Stimulated activated CD8-positive, alpha-beta memory T cell treated with anti-CD3 and anti-CD28 coated beads, Interleukin-12 subunit alpha, Interleukin-12 subunit beta, amount 100 ng/mL, for 24 hours (primary cell): ENCODE results near the gene UBAC2.

Source experiments
- DNase-seq: peaks from one replicate; pipeline ENCODE4 v3.0.0-alpha.2; 2020; ENCODE audit errors: extremely low read depth

Gene UBAC2

DNA sequence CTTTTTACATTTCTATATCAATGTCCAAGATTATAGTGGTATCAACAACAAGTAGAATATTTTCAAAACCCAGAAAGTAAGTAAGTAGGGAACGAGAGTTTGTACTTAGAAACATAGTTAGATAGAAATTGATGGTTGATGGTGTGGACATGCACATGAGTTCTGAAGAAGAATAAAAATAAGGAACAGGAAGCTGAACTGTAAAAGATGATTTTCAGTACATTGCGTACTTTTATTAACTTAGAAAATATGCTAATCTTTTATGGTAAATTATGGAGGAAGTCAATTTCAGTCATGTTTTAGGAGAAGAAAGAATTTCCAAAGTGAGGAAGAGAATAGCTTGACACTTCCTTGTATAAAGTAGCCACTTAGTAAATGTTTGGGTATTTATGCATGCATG lies 69.9 kb downstream of the UBAC2 start:
- DNase-seq: no peak

DNA sequence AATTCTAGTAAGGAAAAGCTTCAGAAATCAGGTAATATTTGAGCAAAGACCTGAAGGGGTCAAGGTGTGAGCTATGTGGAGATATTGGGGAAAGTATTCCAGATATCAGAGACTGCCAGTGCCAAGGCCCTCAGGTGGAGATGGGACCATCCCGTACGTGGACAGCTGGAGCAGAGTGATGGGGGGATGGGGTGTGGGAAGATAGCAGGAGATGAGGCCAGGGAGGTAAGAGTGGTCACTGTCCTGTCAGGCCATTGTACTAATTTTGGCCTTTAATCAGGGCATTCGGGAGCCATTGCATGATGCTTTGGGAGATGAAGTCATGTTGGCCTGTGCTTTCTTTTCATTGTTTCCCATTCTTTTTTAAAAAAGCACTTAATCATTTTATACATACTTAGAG lies 70.6 kb downstream of the UBAC2 start:
- DNase-seq: no peak

DNA sequence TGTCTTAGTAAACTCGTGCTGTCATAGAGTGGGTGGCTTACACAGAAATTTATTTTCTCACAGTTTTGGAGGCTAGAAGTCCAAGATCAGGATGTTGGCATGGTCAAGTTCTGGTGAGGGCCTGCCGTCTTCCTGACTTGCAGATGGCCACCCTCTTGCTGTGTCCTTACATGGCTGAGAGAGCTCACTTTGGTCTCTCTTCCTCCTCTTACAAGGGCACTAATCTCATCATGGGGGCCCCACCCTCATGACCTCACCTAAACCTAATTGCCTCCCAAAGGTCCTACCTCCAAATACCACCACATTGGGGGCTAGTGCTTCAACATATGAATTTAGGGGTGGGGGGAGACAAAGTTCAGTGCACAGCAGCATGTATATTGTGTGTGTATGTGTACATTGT lies 71.8 kb downstream of the UBAC2 start:
- DNase-seq: no peak

DNA sequence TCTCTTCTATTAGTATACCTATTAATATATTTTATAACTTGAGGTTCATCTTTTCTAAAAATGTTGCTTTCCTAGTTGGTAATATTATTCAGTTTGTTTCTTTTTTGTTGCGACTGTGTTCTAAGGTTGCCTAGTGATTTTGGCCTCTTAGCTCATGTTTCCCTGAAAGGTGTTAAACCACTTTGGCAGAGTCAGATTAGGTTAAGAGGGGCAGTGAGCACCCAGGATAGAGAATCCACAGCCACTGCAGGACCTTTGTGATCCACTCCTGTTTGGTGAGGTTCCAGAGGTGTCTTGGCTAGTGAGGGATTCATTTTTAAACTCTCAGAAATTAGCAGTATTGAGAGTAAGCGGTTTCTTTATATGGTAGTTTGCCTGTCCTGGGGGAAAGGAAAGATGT lies 72.5 kb downstream of the UBAC2 start:
- no peak for DNase-seq

DNA sequence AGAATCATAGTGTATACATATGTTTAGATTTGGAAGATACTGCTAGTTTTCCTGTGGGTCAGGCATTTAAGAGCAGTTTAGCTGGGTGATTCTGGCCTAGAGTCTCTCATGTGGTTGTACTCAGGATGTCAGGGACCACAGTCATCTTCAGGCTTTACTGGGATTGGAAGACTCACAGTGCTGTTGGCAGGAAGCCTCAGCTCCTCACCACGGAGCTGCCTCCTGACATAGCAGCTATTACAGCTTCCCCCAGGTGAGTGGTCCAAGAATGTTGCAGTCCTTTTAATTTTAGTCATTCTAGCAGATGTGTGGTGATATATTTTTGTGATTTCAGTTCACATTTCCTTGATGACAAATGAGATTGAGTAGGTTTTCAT lies 74.4 kb downstream of the UBAC2 start:
- no peak for DNase-seq

DNA sequence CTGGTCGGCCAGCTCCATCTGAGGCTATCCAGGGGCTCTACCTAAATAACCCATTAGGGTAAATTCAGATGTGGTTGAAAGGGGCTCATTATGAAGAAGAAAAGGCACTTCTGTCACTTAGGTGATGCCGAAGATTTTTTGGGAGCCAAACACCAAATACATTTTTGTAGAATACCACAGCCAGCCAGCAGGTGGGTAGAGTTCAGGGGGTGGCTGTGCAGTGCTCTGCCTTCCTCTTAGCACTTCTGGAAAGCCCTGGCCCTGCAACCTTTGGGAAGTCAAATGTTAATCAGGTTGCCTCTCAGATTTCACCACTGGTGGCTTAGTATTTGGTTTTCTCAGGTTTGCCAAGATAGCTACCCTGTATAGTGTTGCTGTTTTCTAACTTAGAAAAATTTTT lies 76.1 kb downstream of the UBAC2 start:
- no peak for DNase-seq

DNA sequence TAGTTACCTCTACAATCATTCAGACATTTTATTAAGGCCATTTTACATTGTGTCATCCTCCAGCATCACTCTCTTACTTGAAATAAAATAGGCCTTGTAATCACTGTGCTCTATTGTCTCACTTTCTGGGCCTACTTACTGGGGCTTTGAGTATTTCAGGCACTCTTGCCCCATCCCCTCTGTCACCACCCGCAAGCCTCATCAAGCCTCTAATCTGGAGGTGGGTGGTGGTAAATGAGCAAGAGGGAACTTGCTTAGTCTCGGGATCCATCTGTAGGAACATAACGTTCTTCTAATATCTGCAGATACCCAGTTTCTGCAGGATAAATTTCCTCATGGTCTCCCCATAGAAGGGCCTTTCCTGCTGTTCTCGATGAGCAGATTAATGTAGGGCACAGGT lies 77.0 kb downstream of the UBAC2 start:
- DNase-seq: no peak

DNA sequence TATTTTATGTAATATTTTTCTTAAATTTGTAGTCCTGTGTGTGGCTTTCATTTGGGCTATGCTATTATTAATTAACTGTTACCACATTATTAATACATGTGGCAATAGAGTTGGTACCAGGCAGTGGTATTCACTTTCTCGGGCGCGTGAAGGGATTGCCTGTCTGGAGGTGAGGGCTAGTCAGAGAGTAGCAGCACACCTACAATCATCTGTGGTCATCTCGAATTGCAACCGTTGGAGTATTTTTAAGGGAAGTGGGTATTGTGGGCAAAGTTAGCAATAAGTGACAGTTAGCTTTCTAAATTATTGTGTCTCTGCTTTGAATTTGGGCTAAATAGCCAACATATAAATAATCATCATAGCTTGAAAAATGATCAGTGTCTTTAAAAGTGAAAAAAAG lies 77.5 kb downstream of the UBAC2 start:
- no peak for DNase-seq

DNA sequence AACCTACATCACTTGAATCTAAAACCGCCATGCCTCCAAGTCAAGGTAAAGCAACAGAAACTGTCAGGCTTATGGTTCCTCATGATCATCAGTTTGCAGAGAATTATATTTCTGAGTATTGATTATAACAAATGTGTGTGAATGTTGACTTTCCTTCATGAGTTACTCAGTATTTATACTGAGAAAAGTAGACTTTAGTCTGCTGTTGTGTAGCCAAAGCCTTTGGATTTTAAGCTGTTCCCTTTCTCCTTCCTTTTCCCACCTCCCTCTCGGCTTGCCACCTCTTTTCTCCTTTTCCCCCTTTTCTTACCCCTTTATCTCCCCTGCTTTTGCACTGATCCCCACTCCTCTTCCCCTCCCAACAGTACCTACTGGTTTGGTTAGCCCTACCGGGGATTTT lies 78.2 kb downstream of the UBAC2 start:
- no peak for DNase-seq

DNA sequence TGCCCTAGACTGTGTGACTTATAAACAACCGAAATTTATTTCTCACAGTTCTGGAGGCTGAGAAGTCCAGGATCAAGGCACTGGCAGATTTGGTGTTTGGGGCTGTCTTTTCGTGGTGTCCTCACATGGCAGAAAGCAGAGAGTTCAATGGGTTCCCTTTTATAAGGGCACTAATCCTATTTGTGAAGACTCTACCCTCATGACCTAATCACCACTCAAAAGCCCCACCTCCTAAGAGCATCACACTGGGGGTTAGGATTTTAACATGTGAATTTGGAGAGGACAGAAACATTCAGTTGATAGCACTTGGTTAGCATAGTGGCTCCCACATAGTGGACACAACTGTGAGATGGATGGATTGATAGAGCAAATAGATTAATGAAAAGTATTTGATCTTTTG lies 79.0 kb downstream of the UBAC2 start:
- no peak for DNase-seq

DNA sequence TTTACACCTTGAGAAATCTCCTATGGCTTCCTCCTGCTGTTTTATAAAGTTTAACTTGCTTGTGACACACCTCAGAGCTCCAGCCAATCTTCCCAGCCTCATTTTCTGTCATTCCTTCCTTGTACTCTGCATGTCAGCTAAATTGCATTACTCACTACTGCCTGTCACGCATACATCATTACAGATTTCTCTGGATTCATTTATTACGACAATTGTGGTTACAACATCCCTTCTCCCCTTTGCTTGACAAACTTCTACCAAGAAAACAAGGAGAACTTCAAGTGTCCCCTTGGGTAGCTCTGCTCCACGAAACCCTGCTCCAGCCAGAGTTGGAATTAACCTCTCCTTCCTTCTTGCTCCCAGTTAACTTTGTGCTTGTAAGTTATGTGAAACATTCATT lies 79.5 kb downstream of the UBAC2 start:
- no peak for DNase-seq

DNA sequence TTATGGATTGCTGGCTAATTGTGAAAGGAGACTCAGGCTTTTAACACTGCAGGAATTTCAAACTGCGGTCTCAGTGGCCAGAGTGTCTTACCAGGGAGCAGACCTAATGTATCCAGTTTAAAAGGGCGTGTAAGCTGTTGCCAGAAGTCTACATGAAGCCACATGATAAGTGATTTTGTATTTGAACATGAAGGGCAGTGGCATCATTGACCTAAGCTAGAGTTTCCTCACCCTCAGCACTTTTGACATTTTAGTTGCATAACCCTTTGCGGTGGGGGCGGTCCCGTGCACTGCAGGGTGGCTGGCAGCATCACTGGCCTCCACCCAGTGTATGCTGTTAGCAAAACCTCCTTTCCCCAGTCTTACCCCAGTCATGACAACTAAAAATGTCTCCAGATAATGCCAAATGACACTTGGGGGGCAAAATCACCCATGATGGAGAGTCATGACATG lies 81.2 kb downstream of the UBAC2 start:
- no peak for DNase-seq

DNA sequence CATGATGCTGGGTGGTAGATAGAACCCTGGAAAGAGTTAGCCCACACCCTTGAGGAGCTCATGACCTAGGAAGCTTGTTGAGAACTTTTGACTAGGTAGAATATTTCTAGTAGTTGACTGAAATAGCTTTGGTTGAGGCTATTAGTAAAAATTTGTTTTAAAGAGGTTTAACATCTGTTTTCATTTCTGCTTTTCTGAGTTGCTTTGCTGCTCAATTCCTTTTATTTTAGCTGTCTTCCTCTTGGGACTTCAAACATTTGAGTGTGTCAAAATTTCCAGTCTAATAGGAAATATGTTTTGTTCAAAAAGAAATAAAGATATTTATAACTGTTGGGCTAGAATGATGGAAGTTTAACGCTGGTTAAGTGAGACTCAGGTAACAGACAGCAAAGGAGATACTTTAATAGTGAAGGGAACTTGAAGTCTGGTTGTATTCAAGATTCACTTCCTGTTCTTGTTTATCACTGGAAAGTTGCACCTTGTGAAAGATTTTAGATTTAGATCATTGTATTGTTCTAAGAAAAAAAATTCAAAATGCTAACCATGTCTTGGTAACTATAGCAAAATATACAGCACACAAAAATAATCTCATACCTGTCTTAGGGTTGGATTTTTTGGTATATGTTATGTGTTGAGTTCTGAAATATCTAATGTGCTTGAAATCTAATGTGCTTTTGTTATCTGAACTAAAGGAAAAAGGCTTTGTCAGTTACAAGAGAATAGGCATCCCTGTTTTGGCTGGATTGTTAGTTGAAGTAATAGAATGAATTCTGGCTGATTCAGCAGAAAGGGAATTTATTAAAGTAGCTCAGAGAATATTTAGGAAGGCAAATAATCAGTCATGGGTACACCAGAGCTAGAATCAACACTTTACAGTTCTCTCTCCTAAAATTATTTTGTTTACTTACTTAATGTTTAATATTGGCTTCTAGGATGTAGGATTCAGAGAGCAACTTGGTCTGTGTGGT lies 81.9 kb downstream of the UBAC2 start:
- DNase-seq: no peak

DNA sequence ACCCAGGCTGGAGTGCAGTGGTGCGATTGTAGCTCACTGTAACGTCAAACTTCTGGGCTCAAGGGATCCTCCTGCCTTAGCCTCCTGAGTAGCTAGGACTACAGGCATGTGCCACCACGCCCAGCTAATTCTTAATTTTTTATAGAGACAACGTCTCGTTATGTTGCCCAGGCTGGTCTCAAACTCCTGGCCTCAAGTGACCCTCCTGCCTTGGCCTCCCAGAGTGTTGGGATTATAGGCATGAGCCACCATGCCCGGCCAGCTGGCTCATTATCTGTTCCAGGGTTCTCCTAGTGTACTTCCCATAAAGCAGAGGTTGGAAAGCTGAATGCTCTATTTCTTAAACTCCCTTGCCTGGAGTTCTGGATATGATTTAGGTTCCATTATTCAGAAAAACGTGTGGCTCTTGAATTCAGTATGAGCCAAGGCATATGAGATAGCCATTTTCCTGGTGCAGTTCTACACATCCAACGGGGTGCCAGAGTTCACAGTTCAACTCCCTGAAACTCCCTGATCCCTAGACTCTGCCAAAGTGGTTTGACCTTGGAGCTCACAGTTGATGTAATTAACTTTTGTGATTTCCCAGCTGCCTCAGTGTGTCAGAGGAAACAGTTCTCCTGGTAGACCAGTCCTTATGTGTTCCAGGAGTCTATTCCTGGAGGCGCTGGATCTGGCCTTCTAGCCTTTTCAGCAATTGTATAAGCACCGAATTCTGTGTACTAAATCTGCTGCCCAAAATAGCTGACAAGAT lies 85.0 kb downstream of the UBAC2 start:
- DNase-seq: no peak

DNA sequence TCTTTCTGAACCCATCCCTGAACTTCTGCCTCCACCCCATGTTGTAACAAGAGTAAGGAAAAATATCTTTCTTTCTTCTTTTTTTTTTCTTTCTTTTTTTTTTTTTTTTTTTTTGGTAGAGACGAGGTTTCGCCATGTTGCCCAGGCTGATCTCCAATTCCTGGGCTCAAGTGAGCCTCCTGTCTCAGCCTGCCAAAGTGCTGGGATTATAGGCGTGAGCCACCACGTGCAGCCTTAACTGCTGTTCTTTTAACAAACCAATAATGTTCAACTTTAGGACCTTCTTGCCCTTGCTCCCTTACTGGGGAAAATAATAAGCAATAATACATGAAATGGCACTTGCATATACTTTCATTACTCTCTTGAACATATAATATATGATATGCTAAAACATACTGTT lies 86.9 kb downstream of the UBAC2 start:
- no peak for DNase-seq

DNA sequence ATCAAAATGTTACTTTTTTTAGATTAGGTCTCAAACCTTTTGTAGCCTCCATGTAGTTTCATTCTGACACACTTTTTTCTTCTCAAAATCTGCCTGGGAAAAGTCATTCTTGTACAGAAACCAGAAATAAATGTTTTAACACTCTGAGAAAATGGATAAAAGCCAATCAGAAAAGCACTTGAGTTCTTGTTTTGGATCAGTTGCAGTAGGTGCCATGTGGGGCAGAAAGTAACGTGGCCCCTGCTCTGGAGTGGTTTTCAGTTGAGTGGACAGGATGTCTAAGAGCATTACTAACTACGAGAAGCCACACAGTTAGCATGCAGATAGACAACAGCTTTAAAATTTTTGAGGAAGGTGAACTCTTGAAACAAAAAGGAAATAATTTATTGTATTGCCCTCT lies 87.4 kb downstream of the UBAC2 start:
- DNase-seq: no peak

DNA sequence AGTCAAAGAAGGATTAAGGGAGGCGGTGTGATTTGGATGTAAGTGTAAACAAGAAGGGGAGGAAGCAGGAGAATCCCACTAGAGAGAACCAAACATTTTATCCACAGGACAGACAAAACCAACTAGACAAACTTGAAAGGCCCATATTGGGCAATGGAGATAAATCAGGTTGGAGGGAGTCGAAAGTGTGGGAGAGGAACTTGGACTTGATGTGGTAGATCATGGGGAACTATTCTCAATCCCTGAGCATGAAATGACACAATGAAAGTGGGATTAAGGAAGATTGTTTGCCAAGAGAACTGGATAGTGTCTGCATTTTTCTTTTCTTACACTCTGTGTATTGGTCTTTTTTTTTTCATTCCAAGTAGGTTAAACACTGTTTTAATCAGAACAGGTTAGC lies 88.6 kb downstream of the UBAC2 start:
- no peak for DNase-seq

DNA sequence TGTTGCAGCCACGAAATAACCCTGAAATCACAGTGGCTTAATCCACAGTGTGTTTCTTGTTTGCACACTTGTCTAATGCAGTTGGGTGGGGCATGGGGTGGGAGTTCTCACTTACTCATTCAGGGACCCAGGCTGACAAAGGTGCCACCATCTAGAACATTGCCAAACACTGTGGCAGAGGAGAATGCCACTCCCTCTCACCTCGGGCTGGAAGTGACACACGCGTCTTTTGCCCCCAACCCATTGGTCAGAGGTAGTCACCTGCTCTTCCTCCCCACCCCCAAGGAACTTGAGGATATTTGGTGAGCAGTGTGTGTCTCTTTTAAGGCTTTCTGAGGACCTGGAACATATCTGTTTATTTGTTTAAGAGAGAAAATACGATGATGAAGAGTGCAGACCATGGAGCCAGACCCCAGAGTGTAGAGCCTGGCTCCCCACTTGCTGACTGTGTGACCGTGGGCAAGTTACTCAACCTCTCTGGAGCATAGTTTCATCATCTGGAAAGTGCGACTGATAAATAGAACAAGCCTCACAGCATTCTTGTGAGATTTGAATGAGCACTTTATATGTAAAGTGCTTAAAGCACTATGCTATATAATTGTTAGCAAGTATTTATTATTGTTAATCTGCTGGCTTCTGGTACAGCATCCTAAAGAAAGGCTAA lies 89.2 kb downstream of the UBAC2 start:
- DNase-seq: no peak

DNA sequence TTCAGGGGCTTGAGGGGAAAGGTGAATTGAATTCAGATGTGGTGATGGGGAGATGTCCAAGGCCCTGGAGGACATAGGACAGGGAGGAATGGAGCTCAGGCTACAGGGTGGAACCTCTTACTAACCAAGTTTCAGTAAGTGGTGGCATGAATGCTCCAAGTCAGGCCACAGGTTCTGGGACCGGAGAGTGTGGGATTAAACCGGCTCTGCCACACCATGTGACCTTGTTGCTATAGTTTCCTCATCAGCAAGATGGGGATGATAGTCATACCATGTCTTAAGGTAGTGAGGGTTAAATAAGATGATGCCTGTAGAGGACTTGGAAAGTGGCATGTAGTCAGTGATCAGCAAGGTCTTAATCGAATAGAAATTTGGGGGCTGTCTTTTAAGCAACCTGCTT lies 90.2 kb downstream of the UBAC2 start:
- DNase-seq: no peak

DNA sequence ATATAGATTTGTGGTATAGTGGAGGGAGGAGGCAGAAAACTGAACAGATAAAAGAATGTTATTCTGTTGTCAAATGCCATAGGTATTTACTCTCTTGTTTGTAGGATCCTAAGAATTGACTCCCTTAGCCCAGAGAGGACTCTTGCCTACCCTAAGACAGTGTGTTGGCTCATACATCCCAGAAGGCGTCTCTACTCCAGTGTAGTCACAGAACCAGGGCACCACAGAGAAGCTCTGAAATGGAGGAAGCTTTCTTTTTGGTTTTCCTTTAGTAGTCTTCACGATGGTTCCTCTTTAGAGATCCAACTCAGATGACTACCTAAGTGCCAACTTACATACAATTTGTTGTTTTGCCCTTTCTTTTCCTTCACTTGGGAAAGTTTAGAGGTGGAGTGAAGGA lies 92.5 kb downstream of the UBAC2 start:
- DNase-seq: no peak

DNA sequence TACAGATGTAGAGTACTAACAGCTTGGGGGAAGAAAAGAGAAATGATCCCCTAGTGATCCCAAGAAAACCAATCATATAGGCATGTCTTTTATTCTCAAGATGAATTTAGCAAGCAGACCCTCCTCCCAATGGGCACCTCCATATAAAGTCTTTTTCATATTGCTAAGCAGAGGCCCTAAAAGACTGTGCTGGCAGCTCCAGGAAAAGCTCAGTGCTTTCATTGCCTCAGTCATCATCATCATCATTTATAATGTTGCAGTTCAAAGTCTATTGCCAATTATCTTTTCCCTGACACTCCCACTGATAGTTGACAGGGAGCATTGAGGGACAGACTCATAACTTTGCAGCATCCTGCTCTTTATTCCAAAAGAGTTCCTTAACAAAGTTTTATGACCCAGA lies 93.5 kb downstream of the UBAC2 start:
- DNase-seq: no peak

DNA sequence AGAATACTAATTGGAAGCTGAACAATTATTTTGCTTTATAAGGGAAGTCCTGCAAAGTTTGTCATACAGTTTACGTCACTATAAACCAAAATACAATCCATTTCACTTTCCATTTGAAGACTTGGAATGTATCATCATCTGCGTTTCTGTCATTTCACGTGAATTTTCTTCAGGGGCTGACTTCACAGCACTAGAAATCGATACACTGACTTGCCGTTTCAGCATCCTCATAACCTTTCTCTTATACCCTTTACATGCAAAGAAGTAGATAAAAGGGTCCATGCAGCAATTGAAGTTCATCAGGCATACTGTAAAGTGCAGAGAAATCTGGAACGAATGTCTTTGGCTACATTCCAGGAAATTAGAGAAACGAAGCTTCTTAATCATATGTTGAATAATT lies 94.3 kb downstream of the UBAC2 start:
- no peak for DNase-seq
